Measurements from ENCODE around the gene CAMTA2.
"Not testable (repeated sequence)": the region's sequence is repeated elsewhere in the genome, so short reads cannot be mapped to it uniquely, and the experiment has no call there.

CAMTA2 gene, protein sequence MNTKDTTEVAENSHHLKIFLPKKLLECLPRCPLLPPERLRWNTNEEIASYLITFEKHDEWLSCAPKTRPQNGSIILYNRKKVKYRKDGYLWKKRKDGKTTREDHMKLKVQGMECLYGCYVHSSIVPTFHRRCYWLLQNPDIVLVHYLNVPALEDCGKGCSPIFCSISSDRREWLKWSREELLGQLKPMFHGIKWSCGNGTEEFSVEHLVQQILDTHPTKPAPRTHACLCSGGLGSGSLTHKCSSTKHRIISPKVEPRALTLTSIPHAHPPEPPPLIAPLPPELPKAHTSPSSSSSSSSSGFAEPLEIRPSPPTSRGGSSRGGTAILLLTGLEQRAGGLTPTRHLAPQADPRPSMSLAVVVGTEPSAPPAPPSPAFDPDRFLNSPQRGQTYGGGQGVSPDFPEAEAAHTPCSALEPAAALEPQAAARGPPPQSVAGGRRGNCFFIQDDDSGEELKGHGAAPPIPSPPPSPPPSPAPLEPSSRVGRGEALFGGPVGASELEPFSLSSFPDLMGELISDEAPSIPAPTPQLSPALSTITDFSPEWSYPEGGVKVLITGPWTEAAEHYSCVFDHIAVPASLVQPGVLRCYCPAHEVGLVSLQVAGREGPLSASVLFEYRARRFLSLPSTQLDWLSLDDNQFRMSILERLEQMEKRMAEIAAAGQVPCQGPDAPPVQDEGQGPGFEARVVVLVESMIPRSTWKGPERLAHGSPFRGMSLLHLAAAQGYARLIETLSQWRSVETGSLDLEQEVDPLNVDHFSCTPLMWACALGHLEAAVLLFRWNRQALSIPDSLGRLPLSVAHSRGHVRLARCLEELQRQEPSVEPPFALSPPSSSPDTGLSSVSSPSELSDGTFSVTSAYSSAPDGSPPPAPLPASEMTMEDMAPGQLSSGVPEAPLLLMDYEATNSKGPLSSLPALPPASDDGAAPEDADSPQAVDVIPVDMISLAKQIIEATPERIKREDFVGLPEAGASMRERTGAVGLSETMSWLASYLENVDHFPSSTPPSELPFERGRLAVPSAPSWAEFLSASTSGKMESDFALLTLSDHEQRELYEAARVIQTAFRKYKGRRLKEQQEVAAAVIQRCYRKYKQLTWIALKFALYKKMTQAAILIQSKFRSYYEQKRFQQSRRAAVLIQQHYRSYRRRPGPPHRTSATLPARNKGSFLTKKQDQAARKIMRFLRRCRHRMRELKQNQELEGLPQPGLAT

DNA sequence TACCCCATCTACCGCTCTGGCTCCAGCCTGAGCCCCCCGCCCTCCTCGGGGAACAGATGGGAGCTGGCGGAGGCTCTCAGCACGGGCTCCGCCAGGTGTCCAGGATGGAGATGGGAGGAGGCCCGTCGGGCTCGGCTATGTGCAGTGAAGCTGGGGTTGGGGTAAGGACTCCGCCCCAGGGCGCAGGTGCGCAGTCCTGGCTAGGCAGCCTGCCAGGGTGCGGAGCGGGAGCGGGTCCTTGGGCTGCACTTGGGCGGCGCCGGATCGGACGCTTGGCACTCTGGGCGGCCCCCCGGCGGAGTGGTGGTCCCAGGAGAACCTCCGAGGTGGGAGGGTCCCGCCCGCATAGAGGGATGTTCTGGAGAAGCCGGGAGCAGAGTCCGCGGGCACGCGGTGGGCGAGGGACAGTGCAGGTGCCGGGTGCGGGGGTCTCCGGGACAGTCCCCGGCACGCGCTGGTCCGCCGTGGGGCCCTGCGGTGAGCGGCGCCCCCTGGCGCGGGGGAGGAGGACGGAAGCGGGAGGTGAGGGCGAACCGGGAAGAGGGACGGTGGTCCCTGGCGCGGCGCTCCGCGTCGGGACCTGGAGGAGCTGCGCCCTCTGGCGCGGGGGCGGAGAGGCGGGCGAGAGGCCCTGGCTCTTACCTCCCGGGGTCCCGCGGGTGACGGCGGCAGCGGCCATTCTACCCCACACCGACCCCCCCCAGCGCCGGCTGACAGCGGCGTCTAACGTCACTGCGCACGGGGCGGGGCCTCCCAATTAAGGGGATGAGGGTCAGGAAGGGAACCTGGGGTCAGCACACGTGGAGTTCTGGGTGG, at the start of gene CAMTA2:
CAMTA2 (minus strand) TSS at position 725 of the 816 bp plus-strand sequence. CDS start 1,453 bp downstream, outside the sequence.
- FAIRE-seq (no peak), DNase-seq (ENCODE audit: low spot score) (peak; percentile 71)

DNA sequence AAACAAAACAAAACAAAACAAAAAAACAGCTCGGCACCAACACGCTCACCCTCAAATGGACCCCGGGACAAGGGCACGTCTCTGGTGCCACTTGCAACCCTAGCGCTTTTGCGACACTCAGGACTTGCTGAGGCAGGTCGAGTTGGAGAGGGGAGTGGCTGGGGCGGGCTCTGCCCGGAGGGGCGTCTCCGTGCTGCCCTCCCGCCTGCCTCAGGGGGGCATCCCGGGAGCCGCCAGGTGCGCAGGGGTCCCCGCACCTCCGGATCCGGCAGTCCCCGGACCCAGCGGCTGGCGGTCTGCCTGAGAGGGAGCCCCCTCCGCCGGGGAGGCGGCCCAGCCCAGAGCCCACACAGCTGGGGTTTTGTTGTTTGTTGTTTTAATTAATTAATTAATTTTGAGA, 47.8 kb upstream of the CAMTA2 start, which contains the start of gene SLC52A1:
SLC52A1 (minus strand) TSS at position 112 of the 400 bp plus-strand sequence. CDS start 820 bp downstream, outside the sequence.
- FAIRE-seq: no peak

DNA sequence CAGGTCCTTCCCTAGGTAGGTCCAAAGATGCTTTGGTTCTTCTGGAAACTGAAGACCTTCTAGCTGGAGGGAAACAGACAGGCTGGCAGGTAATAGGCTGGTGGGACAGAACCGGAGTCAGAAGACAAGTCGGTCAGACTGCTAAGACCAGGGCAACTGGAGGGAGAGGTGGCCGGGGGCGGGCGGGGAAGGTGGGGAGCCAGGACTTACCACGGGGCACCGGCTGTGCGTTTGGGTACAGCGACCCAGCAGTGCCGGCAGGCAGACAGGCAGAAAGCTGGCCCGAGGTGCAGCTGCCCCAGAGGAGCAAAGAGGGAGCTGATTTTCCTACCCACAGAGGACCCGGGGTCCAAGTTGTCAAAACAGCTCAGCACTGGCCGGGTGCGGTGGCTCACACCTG, 47.2 kb upstream of the CAMTA2 start:
- DNase-seq (ENCODE audit: low spot score): no peak

More for the DNA sequence above, 47.8 kb upstream of the CAMTA2 start, which contains the start of gene SLC52A1:
- peak; percentile 52 for DNase-seq (ENCODE audit: low spot score)

DNA sequence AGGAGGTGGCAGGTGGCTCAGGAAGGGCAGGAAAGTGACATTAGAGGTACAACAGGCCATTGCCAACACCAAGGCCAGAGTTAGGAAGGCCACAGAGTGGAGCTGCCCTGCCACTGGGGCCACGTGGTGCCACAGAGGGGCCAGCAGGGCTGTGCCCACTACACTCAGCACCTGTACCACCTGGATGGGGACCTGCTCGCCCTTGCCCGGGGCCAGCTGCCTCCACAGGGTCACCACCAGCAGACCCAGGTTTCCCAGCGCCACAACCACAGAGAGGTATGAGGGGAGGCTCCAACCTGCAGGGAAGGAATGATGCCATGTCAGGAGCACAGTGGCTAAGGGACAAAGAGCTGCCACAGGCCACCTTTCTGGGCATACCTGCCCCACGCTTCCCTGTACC, 46.6 kb upstream of the CAMTA2 start:
- FAIRE-seq: no peak
- DNase-seq (ENCODE audit: low spot score): no peak

More for the DNA sequence above, 47.2 kb upstream of the CAMTA2 start:
- no peak for FAIRE-seq

DNA sequence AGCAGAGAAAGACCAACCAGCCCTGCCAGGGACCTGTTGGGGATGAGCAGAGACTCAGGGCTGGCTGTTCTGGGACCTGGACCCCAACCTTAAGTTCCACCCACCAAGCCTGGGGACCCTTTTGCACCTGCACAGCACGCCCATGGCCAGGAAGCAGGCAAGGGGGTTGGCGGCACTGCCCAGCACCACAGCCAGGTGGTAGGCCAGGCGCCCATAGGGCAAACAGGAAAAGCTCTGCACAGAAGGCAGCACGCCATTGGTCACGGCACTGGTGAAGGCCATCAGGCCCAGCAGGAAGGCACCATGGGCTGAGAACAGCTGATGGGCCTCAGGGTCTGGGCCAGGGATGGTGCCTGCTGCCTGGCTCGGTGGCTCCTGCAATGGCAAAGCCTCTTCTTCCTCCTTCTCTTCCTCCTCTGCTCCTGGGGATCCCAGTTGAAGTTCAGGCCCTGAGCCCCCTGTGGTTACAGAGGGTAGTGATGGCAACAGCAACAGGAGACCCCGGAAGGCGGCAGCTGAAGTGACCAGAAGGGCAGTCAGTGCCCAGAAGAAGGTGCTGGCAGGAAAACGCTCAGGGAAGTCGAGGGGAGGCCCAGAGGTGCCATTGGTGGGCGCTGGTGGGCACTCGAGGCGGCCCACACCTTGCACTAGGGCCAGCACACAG, 46.0 kb upstream of the CAMTA2 start:
- DNase-seq (ENCODE audit: low spot score) (no peak), FAIRE-seq (no peak)

DNA sequence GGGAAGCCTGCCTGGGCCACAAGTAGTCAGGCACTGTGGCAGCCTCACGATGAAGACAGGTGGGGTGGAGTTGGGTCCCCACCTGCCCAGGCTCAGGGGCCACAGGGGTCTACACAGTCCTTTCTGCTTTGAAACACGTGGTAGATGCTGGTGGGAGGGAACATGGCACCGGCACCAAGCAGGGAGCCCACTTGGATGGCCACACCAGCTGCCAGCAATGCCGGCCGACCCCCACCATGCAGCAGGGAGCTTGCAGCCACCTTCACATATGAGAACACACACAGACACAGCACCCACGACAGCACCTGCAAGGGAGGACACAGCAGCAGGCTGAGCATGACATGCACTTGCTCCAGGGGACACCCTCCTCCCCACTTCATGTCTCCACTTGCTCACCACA, 45.4 kb upstream of the CAMTA2 start:
- DNase-seq (ENCODE audit: low spot score) (no peak), FAIRE-seq (no peak)

DNA sequence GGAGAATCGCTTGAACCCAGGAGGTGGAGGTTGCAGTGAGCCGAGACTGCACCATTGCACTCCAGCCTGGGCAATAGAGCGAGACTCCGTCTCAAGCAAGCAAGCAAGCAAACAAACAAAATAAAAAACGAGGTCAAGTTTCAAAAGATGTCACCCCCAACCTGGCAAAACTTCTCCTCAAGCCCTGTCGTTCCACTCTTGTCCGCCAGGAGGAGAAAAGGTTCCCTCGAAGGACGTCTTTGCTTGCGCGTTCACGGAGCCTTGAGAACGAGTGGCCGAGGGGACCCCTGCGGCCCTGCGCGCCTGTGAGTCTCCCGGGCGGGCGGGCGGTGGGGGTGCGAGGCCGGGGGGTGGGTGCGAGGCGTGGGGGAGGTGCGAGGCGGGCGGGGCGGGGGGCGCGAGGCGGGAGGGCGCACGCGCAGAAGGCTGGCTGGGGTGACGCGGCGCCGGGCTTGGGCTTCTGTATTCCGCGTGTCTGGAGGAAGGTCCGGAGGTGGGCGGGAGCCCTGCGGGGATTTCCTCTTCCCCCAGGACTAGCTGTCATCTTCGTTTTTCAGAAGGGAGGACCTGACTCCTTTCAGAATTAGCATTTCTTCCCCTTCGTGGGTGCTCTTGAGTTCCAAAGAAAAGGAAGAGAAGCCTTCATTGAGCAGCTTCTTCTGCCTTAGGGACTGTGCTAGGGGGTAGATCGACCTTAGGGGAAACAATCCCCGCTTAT, 44.0 kb upstream of the CAMTA2 start:
- FAIRE-seq: no peak
- peak; percentile 80 for DNase-seq (ENCODE audit: low spot score)

DNA sequence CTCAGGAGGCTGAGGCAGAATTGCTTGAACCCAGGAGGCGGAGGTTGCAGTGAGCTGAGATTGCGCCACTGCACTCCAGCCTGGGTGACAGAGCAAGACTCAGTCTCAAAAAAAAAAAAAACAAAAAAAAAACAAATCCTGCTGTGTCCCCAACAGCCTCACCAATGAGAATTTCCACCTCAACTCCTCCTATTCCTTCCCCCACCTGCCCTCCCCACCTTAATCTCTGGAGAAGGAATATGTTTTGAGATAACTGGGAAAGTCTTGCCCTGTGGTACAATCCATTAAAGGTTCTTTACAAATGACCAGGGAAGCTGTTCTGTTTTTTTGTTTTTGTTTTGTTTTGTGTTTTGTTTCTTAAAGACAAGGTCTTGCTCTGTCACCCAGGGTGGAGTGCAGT, 42.7 kb upstream of the CAMTA2 start:
- not testable (repeated sequence) for DNase-seq (ENCODE audit: low spot score); FAIRE-seq

DNA sequence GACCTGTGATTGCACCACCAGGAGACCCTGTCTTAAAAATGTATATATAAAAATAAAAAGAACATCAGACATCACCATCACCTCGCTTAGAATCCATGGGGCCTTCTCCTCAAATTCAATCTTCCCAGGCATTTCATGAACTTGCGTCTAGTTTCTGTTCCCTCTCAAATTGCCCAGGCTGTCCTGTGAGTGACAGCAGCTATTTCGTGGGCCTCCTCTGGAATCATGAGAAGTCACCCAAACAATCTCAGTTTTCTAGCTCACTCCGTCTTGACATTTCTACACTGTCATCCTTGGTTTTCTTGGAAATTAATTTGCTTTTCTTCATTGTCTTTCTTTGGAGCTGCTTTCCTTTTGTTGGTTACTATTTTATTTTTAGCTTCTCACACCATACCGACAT, 40.4 kb upstream of the CAMTA2 start:
- FAIRE-seq (no peak), DNase-seq (ENCODE audit: low spot score) (no peak)

DNA sequence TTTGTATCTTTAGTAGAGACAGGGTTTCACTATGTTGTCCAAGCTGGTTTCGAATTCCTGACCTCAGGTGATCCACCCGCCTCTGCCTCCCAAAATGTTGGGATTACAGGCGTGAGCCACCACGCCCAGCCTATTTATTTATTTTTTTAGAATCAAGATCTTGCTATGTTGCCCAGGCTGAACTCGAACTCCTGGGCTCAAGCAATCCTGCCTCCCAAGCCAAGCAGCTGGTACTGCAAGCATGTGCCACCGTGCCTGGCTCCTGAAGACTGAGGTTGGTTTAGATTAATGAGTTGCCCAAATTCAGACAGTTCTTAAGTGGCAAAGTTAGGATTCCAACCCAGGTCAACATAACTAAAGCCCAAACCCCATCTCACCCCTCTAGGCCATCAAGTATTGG, 39.8 kb upstream of the CAMTA2 start:
- DNase-seq (ENCODE audit: low spot score) (no peak), FAIRE-seq (no peak)

DNA sequence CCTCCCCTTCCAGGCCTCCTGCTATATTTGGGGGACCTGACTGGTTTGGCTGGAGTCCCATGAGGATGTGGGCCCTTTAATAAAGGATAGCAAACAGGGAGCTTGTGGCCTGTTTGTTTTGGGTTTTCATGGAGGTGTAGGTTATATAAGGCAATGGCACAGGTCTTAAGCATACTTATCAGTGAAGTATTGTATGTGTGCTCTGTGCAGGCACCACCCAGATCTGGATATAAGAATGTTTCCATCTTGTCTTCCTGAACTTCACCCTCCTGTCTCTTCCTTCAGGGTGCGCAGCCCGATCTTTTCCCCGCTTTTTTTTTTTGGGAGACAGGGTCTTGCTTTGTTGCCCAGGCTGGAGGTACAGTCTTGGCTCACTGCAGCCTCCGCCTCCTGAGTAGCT, 37.1 kb upstream of the CAMTA2 start:
- no peak for DNase-seq (ENCODE audit: low spot score)
- FAIRE-seq: no peak

DNA sequence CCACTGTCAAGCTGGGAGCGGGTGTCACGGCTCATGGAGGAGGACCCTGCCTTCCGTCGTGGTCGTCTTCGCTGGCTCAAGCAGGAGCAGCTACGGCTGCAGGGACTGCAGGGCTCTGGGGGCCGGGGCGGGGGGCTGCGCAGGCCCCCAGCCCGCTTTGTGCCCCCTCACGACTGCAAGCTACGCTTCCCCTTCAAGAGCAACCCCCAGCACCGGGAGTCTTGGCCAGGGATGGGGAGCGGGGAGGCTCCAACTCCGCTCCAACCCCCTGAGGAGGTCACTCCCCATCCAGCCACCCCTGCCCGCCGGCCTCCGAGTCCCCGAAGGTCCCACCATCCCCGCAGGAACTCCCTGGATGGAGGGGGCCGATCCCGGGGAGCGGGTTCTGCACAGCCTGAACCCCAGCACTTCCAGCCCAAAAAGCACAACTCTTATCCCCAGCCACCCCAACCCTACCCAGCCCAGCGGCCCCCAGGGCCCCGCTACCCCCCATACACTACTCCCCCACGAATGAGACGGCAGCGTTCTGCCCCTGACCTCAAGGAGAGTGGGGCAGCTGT, 36.2 kb upstream of the CAMTA2 start:
- DNase-seq (ENCODE audit: low spot score): no peak
- no peak for FAIRE-seq

DNA sequence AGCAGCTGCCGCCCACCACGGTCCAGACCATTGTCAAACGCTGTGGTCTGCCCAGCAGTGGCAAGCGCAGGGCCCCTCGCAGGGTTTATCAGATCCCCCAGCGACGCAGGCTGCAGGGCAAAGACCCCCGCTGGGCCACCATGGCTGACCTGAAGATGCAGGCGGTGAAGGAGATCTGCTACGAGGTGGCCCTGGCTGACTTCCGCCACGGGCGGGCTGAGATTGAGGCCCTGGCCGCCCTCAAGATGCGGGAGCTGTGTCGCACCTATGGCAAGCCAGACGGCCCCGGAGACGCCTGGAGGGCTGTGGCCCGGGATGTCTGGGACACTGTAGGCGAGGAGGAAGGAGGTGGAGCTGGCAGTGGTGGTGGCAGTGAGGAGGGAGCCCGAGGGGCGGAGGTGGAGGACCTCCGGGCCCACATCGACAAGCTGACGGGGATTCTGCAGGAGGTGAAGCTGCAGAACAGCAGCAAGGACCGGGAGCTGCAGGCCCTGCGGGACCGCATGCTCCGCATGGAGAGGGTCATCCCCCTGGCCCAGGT, 34.8 kb upstream of the CAMTA2 start:
- FAIRE-seq: no peak
- no peak for DNase-seq (ENCODE audit: low spot score)

DNA sequence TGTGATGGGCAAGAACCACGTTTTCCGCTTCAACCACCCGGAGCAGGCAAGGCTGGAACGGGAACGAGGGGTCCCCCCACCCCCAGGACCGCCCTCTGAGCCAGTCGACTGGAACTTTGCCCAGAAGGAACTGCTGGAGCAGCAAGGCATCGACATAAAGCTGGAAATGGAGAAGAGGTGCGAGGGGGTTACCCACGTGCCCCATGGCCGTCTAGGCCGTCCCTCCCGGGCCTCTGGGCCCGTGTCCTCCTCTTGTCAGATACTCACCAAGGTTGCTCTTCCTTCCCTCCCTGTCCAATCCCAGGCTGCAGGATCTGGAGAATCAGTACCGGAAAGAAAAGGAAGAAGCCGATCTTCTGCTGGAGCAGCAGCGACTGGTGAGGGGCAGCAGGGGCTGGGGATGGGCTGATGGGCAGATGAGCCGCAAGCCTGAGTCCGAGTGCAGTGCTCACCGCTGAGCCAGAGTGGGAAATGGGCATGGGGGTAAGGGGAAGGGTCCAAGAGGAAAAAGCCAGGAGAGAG, 33.1 kb upstream of the CAMTA2 start:
- no peak for DNase-seq (ENCODE audit: low spot score)
- FAIRE-seq: no peak

DNA sequence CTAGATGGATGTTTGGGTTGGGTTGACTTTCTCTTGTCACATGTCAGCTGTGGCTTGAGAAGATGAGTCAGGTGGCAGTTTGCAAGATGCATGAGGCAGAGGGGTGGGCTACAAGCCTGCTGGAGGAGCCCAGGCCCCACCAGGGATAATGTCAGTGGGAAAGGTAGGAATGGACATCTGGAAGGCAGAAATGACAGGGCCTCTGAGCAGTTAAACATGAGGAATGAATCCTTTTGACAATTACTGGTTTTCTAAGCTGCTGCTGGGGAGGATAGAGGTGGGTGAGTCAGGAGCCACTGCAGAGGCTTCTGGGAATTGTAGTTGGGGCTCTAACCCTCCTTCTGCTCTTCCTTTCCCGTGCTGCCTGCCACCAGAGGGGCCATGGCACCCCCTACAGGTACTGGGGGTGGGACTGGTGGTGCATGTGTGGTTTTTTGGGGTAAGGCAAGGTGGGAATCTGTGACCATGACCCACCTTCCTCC, 32.0 kb upstream of the CAMTA2 start:
- DNase-seq (ENCODE audit: low spot score): no peak
- FAIRE-seq: no peak

DNA sequence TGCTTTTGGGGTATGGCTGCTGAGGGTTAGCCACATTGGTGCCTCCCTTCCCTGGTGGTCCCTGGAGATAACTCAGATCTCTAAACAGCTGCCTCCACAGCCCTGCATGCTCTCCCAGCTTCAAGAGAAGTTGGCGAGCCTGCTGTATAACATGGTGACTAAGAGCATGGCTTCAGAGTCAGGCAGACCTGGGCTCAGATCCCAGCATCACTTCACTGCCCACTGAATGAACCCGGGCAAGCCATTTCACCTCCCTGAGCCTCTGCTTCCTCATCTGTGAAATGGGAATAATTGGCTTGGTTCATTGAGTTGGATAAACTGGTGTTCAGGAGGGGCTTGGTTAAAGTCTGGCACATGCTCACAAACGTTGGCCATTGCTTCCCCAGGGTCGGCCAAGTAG, 26.9 kb upstream of the CAMTA2 start:
- no peak for DNase-seq (ENCODE audit: low spot score)
- FAIRE-seq: no peak

DNA sequence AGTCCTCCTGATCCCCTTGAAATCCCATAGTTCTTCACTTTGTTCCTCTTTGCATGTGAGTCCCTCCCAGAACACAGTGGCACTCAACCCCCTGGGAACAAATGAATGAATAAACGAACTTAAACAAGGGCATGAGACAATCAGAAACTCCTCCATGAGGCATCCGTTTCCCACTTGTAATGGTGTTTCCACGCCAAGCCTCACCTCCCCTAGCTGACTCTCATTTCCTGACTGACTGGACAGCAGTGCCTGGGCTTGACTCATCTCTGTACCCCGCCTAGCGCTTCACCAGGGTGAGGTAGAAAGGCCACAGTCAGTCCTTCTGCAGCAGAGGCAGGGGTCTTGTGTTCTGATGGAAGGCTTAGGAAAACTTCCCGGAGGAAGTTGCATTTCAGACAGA, 24.5 kb upstream of the CAMTA2 start:
- FAIRE-seq: no peak
- no peak for DNase-seq (ENCODE audit: low spot score)

DNA sequence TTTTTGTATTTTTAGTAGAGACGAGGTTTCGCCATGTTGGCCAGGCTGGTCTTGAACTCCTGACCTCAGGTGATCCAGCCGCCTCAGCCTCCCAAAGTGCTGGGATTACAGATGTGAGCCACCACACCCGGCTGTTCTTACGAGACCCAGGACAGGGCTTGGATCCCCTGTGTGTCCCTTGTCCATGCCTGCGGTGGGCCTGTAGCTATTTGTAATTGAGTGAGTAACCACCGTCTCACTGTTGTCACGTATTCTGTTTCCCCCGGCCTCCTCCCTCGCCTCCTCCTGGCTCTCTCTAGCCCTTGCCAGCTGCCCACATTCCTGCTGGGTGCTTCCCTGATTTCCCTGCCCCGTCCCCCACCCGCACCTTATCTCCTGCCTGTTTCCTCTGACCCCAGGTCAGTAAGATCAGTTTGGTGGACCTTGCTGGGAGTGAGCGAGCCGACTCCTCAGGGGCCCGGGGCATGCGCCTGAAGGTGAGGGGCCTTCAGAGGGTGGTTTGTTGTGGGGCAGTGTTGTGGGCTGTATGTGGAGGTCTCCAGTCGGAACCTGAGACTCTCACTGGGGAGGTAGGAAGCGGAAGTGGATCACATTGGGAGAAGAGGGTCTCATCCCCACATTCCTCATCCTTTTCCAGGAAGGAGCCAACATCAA, 15.9 kb upstream of the CAMTA2 start:
- DNase-seq (ENCODE audit: low spot score) (no peak), FAIRE-seq (no peak)
